AG09309 (cell line): ENCODE data around the gene KIAA1755.
A peak's percentile ranks its signal among the peaks of the same experiment; 100 is the strongest.

Experiments used
- DNase-seq: peaks from one replicate; pipeline ENCODE4 v3.0.0-alpha.2; 2010; ENCODE audit warnings: low read depth
- H3K4me3 ChIP-seq: 2 replicates; pipeline ENCODE4 v1.5.1; 2011; ENCODE audit warnings: mild to moderate bottlenecking, low read depth, low read length, moderate library complexity; ENCODE audit not compliant: control insufficient read depth
- TF ChIP-seq, protein P1 (sequence below): IDR thresholded peaks from 2 replicates; pipeline ENCODE4 v1.5.1; 2011; ENCODE audit warnings: mild to moderate bottlenecking, low read depth, low read length, inconsistent platforms; ENCODE audit not compliant: insufficient read depth, control insufficient read depth; ENCODE audit errors: missing control alignments

KIAA1755 gene

DNA sequence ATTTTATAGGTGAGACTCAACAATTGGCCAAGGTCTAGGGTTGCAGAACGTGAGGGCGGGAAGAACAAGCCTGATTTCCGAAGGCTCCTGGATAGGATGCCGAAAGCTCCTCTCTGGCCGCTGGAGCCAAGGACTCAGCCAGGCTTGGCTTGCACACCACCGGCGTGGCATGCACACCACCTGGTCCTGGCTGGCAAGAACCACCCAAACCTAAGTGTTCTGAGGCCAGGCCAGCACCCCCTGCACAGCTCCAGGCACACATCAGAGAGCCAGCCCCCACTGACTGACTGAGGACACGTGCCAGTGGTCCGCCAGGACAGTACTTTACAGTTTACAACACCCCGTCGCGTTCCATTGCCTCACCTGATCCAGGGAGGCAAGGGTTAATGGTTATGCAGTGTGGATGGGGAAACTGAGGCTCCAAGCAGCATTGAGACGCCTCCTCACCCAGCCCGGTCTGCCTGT is 95.9 kb downstream of the KIAA1755 start:
- H3K4me3 ChIP-seq: peak overlapping the region; percentile 49
- no peak for DNase-seq
- TF ChIP-seq, protein P1, sequence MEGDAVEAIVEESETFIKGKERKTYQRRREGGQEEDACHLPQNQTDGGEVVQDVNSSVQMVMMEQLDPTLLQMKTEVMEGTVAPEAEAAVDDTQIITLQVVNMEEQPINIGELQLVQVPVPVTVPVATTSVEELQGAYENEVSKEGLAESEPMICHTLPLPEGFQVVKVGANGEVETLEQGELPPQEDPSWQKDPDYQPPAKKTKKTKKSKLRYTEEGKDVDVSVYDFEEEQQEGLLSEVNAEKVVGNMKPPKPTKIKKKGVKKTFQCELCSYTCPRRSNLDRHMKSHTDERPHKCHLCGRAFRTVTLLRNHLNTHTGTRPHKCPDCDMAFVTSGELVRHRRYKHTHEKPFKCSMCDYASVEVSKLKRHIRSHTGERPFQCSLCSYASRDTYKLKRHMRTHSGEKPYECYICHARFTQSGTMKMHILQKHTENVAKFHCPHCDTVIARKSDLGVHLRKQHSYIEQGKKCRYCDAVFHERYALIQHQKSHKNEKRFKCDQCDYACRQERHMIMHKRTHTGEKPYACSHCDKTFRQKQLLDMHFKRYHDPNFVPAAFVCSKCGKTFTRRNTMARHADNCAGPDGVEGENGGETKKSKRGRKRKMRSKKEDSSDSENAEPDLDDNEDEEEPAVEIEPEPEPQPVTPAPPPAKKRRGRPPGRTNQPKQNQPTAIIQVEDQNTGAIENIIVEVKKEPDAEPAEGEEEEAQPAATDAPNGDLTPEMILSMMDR: no peak

DNA sequence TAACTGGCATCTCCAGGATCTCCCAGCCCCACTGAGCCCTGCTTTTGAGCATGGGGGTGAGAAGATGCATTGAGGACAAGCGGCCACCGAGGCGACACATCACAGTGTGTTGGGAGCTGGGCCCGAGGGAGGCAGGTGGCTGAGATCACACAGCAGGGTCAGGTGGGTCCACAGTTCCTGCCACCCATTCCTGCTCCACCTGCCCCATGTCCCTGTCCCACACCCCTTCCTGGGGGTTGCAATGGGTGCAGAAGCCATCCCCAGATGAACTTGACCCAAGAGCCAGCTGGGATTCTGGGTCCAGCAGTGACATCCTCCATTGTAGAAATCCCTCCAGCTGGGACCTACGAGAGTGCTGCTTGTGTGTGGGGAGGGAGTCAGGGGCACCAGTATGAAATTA is 96.5 kb downstream of the KIAA1755 start:
- TF ChIP-seq, protein P1: no peak
- DNase-seq: no peak
- H3K4me3 ChIP-seq: no peak overlapping the region

DNA sequence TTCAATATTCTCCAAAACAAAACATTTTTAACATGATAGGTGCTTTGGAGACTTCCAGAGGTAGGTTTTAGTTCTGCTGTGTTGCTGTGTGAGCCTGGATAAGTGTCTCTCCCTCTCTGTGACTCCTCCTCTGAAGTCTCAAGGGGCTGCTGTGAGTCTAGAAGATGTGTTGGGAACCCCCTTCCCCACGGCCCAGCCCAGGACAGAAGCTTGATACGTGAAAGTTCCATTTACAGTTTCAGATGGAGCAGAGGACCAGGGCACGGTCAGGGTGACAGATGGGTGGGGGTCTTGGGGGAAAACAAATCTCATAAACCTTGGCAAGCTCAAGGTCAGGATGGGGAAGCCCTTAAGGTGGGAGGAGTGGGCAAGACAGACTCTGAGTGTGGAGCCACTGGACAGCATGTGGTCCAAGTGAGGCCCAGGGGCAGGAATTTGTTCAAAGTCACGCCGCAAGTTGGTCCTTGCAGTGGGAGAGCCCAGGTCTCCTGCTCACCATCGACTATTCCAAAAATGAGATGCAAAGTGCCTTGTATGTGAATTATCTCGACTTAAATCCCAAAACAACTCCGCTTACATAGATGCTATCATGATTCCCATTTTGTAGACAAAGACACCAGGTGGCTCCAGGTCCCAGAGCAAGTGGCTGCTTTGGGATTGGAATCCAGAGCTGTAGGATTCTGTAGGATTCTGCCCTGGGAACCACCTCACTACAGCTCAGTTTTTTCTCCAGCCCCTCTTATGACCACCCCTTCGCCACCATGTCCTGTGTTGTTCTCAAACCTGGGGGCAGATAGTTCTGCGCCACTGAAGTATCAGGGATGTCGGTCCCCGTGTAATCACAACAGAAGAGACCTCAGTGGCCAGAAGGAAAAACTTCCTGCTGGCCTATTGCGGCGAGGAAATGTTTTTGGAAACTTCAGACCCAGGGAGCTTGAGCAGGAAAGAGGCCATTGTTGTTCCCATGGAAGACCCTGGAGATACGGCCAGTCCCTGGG is 97.4 kb downstream of the KIAA1755 start:
- no peak overlapping the region for H3K4me3 ChIP-seq
- TF ChIP-seq, protein P1: no peak
- no peak for DNase-seq

DNA sequence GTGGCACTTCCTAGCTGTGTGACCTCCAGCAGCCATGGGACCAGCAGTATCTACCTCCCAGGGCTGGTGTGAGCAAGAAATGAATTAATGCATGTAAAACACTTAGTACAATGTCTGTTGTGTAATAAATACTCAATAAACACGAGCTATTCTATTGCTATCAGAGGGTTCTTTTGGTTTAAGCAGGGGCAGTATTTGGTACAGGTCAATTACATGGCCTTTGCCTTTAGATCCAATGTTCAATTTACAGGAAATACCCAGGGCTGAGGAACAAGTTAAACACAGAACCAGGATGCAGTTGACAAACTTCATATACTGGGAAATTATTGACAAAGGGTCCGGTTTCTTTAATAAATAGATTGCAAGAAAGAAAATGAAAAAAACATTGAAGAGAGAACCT is 98.4 kb downstream of the KIAA1755 start:
- H3K4me3 ChIP-seq: no peak overlapping the region
- DNase-seq: no peak
- TF ChIP-seq, protein P1: no peak

DNA sequence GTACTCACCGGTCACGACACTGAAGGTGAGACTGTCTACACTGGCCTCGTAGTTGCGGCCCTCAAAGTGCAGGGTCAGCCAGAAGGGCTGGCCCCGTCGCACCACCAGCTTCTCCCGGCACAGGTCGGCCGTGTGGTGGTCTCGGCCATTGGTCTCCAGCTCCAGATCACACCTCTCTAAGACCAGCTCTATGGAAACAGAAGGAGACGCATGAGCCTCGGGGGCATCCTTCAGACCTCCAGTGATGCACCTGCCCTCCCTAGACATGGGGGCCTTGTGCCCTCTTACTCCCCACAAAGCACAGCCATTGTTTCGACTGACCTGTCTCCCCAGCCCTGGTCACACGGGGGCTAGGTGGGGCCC is 99.1 kb downstream of the KIAA1755 start:
- no peak overlapping the region for H3K4me3 ChIP-seq
- DNase-seq: no peak
- TF ChIP-seq, protein P1: no peak
